Measurements from ENCODE around the gene ARGLU1. TPM values are rescaled to one million over a fixed set of nuclear protein-coding genes. Genes with fewer than 3 reads are reported as not detected.
A peak's percentile ranks its signal among the peaks of the same experiment; 100 is the strongest.

ARGLU1 gene
- total and polyA plus RNA-seq, 4 donors = 23.2 to 178 (median 125) TPM

GRCh38 chr13:106548064-106548696 is 19.8 kb downstream of the ARGLU1 start:
- no peaks in the 10 kb centered on the region for H3K9me3 ChIP-seq (ENCODE audit: control insufficient read depth, low read length)
- intact Hi-C loops (cut with DNase I) = no loop called here
- DNase-seq (no peak), ATAC-seq (ENCODE audit: low FRiP score) (no peak)
- H3K4me3 ChIP-seq (ENCODE audit: low read length in 2 of 2) = no peak overlapping the region
- H3K4me1 ChIP-seq (ENCODE audit: control insufficient read depth in 1 of 2, insufficient read depth in 2 of 2, low read length in 2 of 2) = peaks cover 3 to 5% of the 10 kb centered on the region in 2 donors
- no peak overlapping the region for H3K27ac ChIP-seq (ENCODE audit: low read depth in 1 of 2, low read length in 2 of 2)
- 88 to 89% methylated on average over 3 of the region's 3 CpGs for WGBS, 2 donors
- no peaks in the 10 kb centered on the region for H3K36me3 ChIP-seq (ENCODE audit: control insufficient read depth in 1 of 2, insufficient read depth in 2 of 2, low read length in 1 of 2)
- no peaks in the 10 kb centered on the region for H3K27me3 ChIP-seq (ENCODE audit: control insufficient read depth in 1 of 2, insufficient read depth in 2 of 2, low read length in 1 of 2)

GRCh38 chr13:106541826-106542225 is 26.1 kb downstream of the ARGLU1 start:
- Histone ChIP-seq H3K4me3 (ENCODE audit: low read length in 2 of 2) (no peak overlapping the region), H3K4me1 (ENCODE audit: control insufficient read depth in 1 of 2, insufficient read depth in 2 of 2, low read length in 2 of 2) (no peaks in the 10 kb centered on the region), H3K27me3 (ENCODE audit: control insufficient read depth in 1 of 2, insufficient read depth in 2 of 2, low read length in 1 of 2) (no peaks in the 10 kb centered on the region), H3K9me3 (ENCODE audit: control insufficient read depth, low read length) (no peaks in the 10 kb centered on the region), H3K27ac (ENCODE audit: low read depth in 1 of 2, low read length in 2 of 2) (no peak overlapping the region), H3K36me3 (ENCODE audit: control insufficient read depth in 1 of 2, insufficient read depth in 2 of 2, low read length in 1 of 2) (no peaks in the 10 kb centered on the region)
- DNase-seq (no peak), ATAC-seq (ENCODE audit: low FRiP score) (no peak)
- 89 to 96% methylated on average over 1 of the region's 1 CpG for WGBS, 2 donors
- intact Hi-C loops (cut with DNase I) = no loop called here

GRCh38 chr13:106540613-106541012 is 27.3 kb downstream of the ARGLU1 start:
- Histone ChIP-seq H3K9me3 (ENCODE audit: control insufficient read depth, low read length) (no peaks in the 10 kb centered on the region), H3K36me3 (ENCODE audit: control insufficient read depth in 1 of 2, insufficient read depth in 2 of 2, low read length in 1 of 2) (no peaks in the 10 kb centered on the region), H3K27ac (ENCODE audit: low read depth in 1 of 2, low read length in 2 of 2) (no peak overlapping the region), H3K27me3 (ENCODE audit: control insufficient read depth in 1 of 2, insufficient read depth in 2 of 2, low read length in 1 of 2) (no peaks in the 10 kb centered on the region), H3K4me3 (ENCODE audit: low read length in 2 of 2) (no peak overlapping the region), H3K4me1 (ENCODE audit: control insufficient read depth in 1 of 2, insufficient read depth in 2 of 2, low read length in 2 of 2) (no peaks in the 10 kb centered on the region)
- intact Hi-C loops (cut with DNase I) = no loop called here
- DNase-seq = no peak
- no peak for ATAC-seq (ENCODE audit: low FRiP score)
- WGBS, 2 donors = 56 to 58% methylated on average over 4 of the region's 4 CpGs

- 55 to 56% methylated on average over 3 of the region's 3 CpGs for WGBS, 2 donors
- no peak for DNase-seq
- Histone ChIP-seq H3K9me3 (ENCODE audit: control insufficient read depth, low read length) (no peaks in the 10 kb centered on the region), H3K4me1 (ENCODE audit: control insufficient read depth in 1 of 2, insufficient read depth in 2 of 2, low read length in 2 of 2) (no peaks in the 10 kb centered on the region), H3K4me3 (ENCODE audit: low read length in 2 of 2) (no peak overlapping the region), H3K27me3 (ENCODE audit: control insufficient read depth in 1 of 2, insufficient read depth in 2 of 2, low read length in 1 of 2) (no peaks in the 10 kb centered on the region), H3K27ac (ENCODE audit: low read depth in 1 of 2, low read length in 2 of 2) (no peak overlapping the region), H3K36me3 (ENCODE audit: control insufficient read depth in 1 of 2, insufficient read depth in 2 of 2, low read length in 1 of 2) (no peaks in the 10 kb centered on the region)
- ATAC-seq (ENCODE audit: low FRiP score) = no peak
- intact Hi-C loops (cut with DNase I) = loop anchor here (5.0 to 10.0 kb wide), 9 partner anchors 85 to 1965 kb away; no protein-coding TSS in a partner anchor
Observed at GRCh38 chr13:106537521-106537920, 30.4 kb downstream of the ARGLU1 start.

- intact Hi-C loops (cut with DNase I) = loop anchor here (5.0 to 10.0 kb wide), 9 partner anchors 86 to 1964 kb away; no protein-coding TSS in a partner anchor
- H3K9me3 ChIP-seq (ENCODE audit: control insufficient read depth, low read length) = no peaks in the 10 kb centered on the region
- peak; percentile 87 for ATAC-seq (ENCODE audit: low FRiP score)
Observed at GRCh38 chr13:106536244-106537034, 31.5 kb downstream of the ARGLU1 start.

GRCh38 chr13:106535552-106536243 is 32.2 kb downstream of the ARGLU1 start, which contains the start of gene EFNB2:
Gene EFNB2 (minus strand): TSS chr13:106535662. CDS start chr13:106534964, 698 bp downstream.
- ATAC-seq (ENCODE audit: low FRiP score) (peak; percentile 94), DNase-seq (peak; percentile 87 to 95)
- Histone ChIP-seq H3K4me3 (ENCODE audit: low read length in 2 of 2) (peak within 1 kb of the TSS; percentile 93 to 99), H3K9me3 (ENCODE audit: control insufficient read depth, low read length) (no peaks in the 10 kb centered on the region), H3K4me1 (ENCODE audit: control insufficient read depth in 1 of 2, insufficient read depth in 2 of 2, low read length in 2 of 2) (no peaks in the 10 kb centered on the region), H3K27me3 (ENCODE audit: control insufficient read depth in 1 of 2, insufficient read depth in 2 of 2, low read length in 1 of 2) (no peaks in the 10 kb centered on the region), H3K27ac (ENCODE audit: low read depth in 1 of 2, low read length in 2 of 2) (peak within 1 kb of the TSS; percentile 84 to 88), H3K36me3 (ENCODE audit: control insufficient read depth in 1 of 2, insufficient read depth in 2 of 2, low read length in 1 of 2) (no peaks in the 10 kb centered on the region)
- WGBS, 2 donors = 0% methylated on average over 78 to 102 of the region's 102 CpGs
- intact Hi-C loops (cut with DNase I) = loop anchor here (5.0 to 10.0 kb wide), 9 partner anchors 87 to 1963 kb away; no protein-coding TSS in a partner anchor

More at GRCh38 chr13:106536244-106537034, 31.5 kb downstream of the ARGLU1 start:
- no peaks in the 10 kb centered on the region for H3K27me3 ChIP-seq (ENCODE audit: control insufficient read depth in 1 of 2, insufficient read depth in 2 of 2, low read length in 1 of 2)
- H3K36me3 ChIP-seq (ENCODE audit: control insufficient read depth in 1 of 2, insufficient read depth in 2 of 2, low read length in 1 of 2) = no peaks in the 10 kb centered on the region
- 4% methylated on average over 49 to 50 of the region's 50 CpGs for WGBS, 2 donors
- H3K4me1 ChIP-seq (ENCODE audit: control insufficient read depth in 1 of 2, insufficient read depth in 2 of 2, low read length in 2 of 2) = no peaks in the 10 kb centered on the region
- peak; percentile 92 to 99 for DNase-seq
- peak overlapping the region in 1 of 2 donors; percentile 7 for H3K27ac ChIP-seq (ENCODE audit: low read depth in 1 of 2, low read length in 2 of 2)
- H3K4me3 ChIP-seq (ENCODE audit: low read length in 2 of 2) = peak overlapping the region; percentile 43 to 99

- DNase-seq (peak; percentile 55 to 80), ATAC-seq (ENCODE audit: low FRiP score) (no peak)
- Histone ChIP-seq H3K27ac (ENCODE audit: low read depth in 1 of 2, low read length in 2 of 2) (peak overlapping the region; percentile 84 to 88), H3K4me1 (ENCODE audit: control insufficient read depth in 1 of 2, insufficient read depth in 2 of 2, low read length in 2 of 2) (no peaks in the 10 kb centered on the region), H3K36me3 (ENCODE audit: control insufficient read depth in 1 of 2, insufficient read depth in 2 of 2, low read length in 1 of 2) (no peaks in the 10 kb centered on the region), H3K27me3 (ENCODE audit: control insufficient read depth in 1 of 2, insufficient read depth in 2 of 2, low read length in 1 of 2) (no peaks in the 10 kb centered on the region), H3K9me3 (ENCODE audit: control insufficient read depth, low read length) (no peaks in the 10 kb centered on the region), H3K4me3 (ENCODE audit: low read length in 2 of 2) (peak overlapping the region; percentile 93 to 99)
- intact Hi-C loops (cut with DNase I) = loop anchor here (5.0 to 10.0 kb wide), 12 partner anchors 87 to 1963 kb away; no protein-coding TSS in a partner anchor
- 0% methylated on average over 101 to 121 of the region's 121 CpGs for WGBS, 2 donors
Observed at GRCh38 chr13:106534639-106535551, 33.0 kb downstream of the ARGLU1 start.

All from aorta (tissue), 5 donors.